Measurements from ENCODE around the gene CACNA1A.

- no peak for TF ChIP-seq CTCF (IDR thresholded peaks at IDR 0.05)
- no peak for TF ChIP-seq POLR2A (IDR thresholded peaks at IDR 0.05)
These were observed 292.1 kb downstream of the CACNA1A start for GRCh38 chr19:13214036-13214730.

Measured in heart left ventricle (tissue), 13 donors.